Right lobe of liver (tissue), 4 donors: ENCODE data around the gene C13orf46.

Experiments used
- CTCF ChIP-seq, 4 donors: fragments of 200-600 bp in 3 of 4; fragments of 450-650 bp in 1 of 4; IDR thresholded peaks; one replicate each; pipeline versions ENCODE4 v1.5.1 to v1.8.0; 2016 to 2022; ENCODE audit warnings: antibody characterized with exemption in 4 of 4, mild to moderate bottlenecking in 2 of 4
- POLR2A ChIP-seq: fragments of 450-650 bp; IDR thresholded peaks from one replicate; pipeline ENCODE4 v1.6.1; 2017; ENCODE audit warnings: antibody characterized with exemption, mild to moderate bottlenecking
- donor health status: DM: no; HTN: no; CAD: no.
- donor health status: DM: no; HTN: no; CAD: no.
- donor health status: DM: no; HTN: yes; CAD: no.

GRCh38 chr13:113928685-113929627 is 44.9 kb downstream of the C13orf46 start:
- no peak for TF ChIP-seq CTCF (IDR thresholded peaks at IDR 0.05)
- TF ChIP-seq POLR2A: no peak
